Measurements from ENCODE around the gene DTNA.
"Not testable (repeated sequence)": the region's sequence is repeated elsewhere in the genome, so short reads cannot be mapped to it uniquely, and the experiment has no call there.

DTNA gene

GRCh38 chr18:34911081-34911480 is 201.0 kb downstream of the DTNA start:
- DNase-seq = no peak

- no peak for DNase-seq
Observed at GRCh38 chr18:34911661-34912384, 201.7 kb downstream of the DTNA start.

- no peak for DNase-seq
Observed at GRCh38 chr18:34913837-34914661, 204.0 kb downstream of the DTNA start.

- DNase-seq = no peak
Observed at GRCh38 chr18:34915046-34915445, 204.9 kb downstream of the DTNA start.

GRCh38 chr18:34916539-34916938 is 206.4 kb downstream of the DTNA start:
- not testable (repeated sequence) for DNase-seq

- DNase-seq = no peak
Observed at GRCh38 chr18:34918856-34919255, 208.8 kb downstream of the DTNA start.

- DNase-seq = no peak
Observed at GRCh38 chr18:34921226-34921625, 211.1 kb downstream of the DTNA start.

- no peak for DNase-seq
Observed at GRCh38 chr18:34921811-34922385, 211.8 kb downstream of the DTNA start.

GRCh38 chr18:34922594-34922993 is 212.5 kb downstream of the DTNA start:
- not testable (repeated sequence) for DNase-seq

- no peak for DNase-seq
Observed at GRCh38 chr18:34923911-34924310, 213.8 kb downstream of the DTNA start.

- no peak for DNase-seq
Observed at GRCh38 chr18:34926683-34927082, 216.6 kb downstream of the DTNA start.

- DNase-seq = no peak
Observed at GRCh38 chr18:34928088-34928753, 218.1 kb downstream of the DTNA start.

- no peak for DNase-seq
Observed at GRCh38 chr18:34928754-34929335, 218.7 kb downstream of the DTNA start.

GRCh38 chr18:34929336-34929780 is 219.3 kb downstream of the DTNA start:
- DNase-seq = no peak

- DNase-seq = no peak
Observed at GRCh38 chr18:34932363-34932762, 222.3 kb downstream of the DTNA start.

GRCh38 chr18:34932792-34933466 is 222.8 kb downstream of the DTNA start:
- no peak for DNase-seq

GRCh38 chr18:34933909-34934661 is 224.0 kb downstream of the DTNA start:
- no peak for DNase-seq

- DNase-seq = no peak
Observed at GRCh38 chr18:34936772-34937171, 226.7 kb downstream of the DTNA start.

- no peak for DNase-seq
Observed at GRCh38 chr18:34938090-34938489, 228.0 kb downstream of the DTNA start.
